HEK293 (cell line): Measurements from ENCODE around the gene RSPH9.

Source experiments
- CTCF ChIP-seq: fragments of 450-650 bp; formaldehyde crosslinking; IDR thresholded peaks from 2 replicates; pipeline ENCODE4 v1.5.1; 2016; ENCODE audit warnings: missing biosample characterization, missing genetic modification characterization
- HOXA7 ChIP-seq: sonication (generic); formaldehyde crosslinking; IDR thresholded peaks from 2 replicates; pipeline ENCODE4 v1.8.1; 2022; ENCODE audit warnings: missing genetic modification reagents, borderline replicate concordance
- PRDM10 ChIP-seq: fragments of 450-650 bp; formaldehyde crosslinking; IDR thresholded peaks from 2 replicates; pipeline ENCODE4 v1.5.1; 2016; ENCODE audit warnings: missing biosample characterization, missing genetic modification characterization
- SP2 ChIP-seq: fragments of 450-650 bp; formaldehyde crosslinking; IDR thresholded peaks from 2 replicates; pipeline ENCODE4 v1.5.1; 2016; ENCODE audit warnings: missing biosample characterization, missing genetic modification characterization
- TCF7L2 ChIP-seq: IDR thresholded peaks from 2 replicates; pipeline ENCODE4 v1.6.1; 2011; ENCODE audit warnings: low read depth, mild to moderate bottlenecking, inconsistent platforms, low read length, moderate library complexity, borderline replicate concordance
- TSHZ1 ChIP-seq: fragments of 450-650 bp; formaldehyde crosslinking; IDR thresholded peaks from 2 replicates; pipeline ENCODE4 v1.5.1; 2016; ENCODE audit warnings: missing biosample characterization, missing genetic modification characterization, borderline replicate concordance
- YY1 ChIP-seq: fragments of 450-650 bp; formaldehyde crosslinking; IDR thresholded peaks from 2 replicates; pipeline ENCODE4 v1.5.1; 2018; ENCODE audit warnings: missing biosample characterization, missing genetic modification characterization
- ZBTB11 ChIP-seq: fragments of 450-650 bp; formaldehyde crosslinking; conservative IDR thresholded peaks from 2 replicates; pipeline ENCODE4 v1.5.1; 2016; ENCODE audit warnings: low read depth, missing biosample characterization, missing genetic modification characterization
- ZNF211 ChIP-seq: fragments of 450-650 bp; formaldehyde crosslinking; IDR thresholded peaks from 2 replicates; pipeline ENCODE4 v1.5.1; 2016; ENCODE audit warnings: low read depth, missing biosample characterization, missing genetic modification characterization
- ZNF324 ChIP-seq: fragments of 450-650 bp; formaldehyde crosslinking; IDR thresholded peaks from 2 replicates; pipeline ENCODE4 v1.5.1; 2016; ENCODE audit warnings: missing biosample characterization, missing genetic modification characterization
- ZNF513 ChIP-seq: fragments of 450-650 bp; IDR thresholded peaks from 2 replicates; pipeline ENCODE4 v1.5.1; 2018; ENCODE audit warnings: missing biosample characterization, missing genetic modification characterization
- ZNF544 ChIP-seq: fragments of 450-650 bp; formaldehyde crosslinking; IDR thresholded peaks from 2 replicates; pipeline ENCODE4 v1.5.0; 2017; ENCODE audit warnings: missing biosample characterization, missing genetic modification characterization
- ZNF580 ChIP-seq: fragments of 450-650 bp; formaldehyde crosslinking; IDR thresholded peaks from 2 replicates; pipeline ENCODE4 v1.5.1; 2016; ENCODE audit warnings: missing biosample characterization, missing genetic modification characterization
- ZNF664 ChIP-seq: fragments of 450-650 bp; formaldehyde crosslinking; IDR thresholded peaks from 2 replicates; pipeline ENCODE4 v1.5.1; 2016; ENCODE audit warnings: missing biosample characterization, missing genetic modification characterization

GRCh38 chr6:43613721-43614395 is 31.0 kb upstream of the RSPH9 start:
- TF ChIP-seq CTCF (tag by site-specific recombination) (no peak), ZNF580 (no peak), TSHZ1 (no peak), ZBTB11 (tag by site-specific recombination) (no peak), ZNF324 (no peak), PRDM10 (tag by site-specific recombination) (no peak), TCF7L2 (no peak), SP2 (tag by site-specific recombination) (no peak), HOXA7 (CRISPR knock-in tag) (no peak), ZNF664 (tag by site-specific recombination) (no peak), ZNF544 (tag by site-specific recombination) (no peak), YY1 (tag by site-specific recombination) (no peak), ZNF513 (tag by site-specific recombination) (no peak), ZNF211 (tag by site-specific recombination) (no peak)
